Fibroblast of skin of scalp (primary cell): ENCODE measurements around the gene CCS. TPM values are rescaled to one million over a fixed set of nuclear protein-coding genes. Genes with fewer than 3 reads are reported as not detected.
"Not testable (repeated sequence)": the region's sequence is repeated elsewhere in the genome, so short reads cannot be mapped to it uniquely, and the experiment has no call there.

Experiments used
- DNase-seq: peaks from one replicate; pipeline ENCODE4 v3.0.0-alpha.2; 2013
- polyA plus RNA-seq, 2 experiments: library from polyadenylated mRNA; unstranded; fragments of 120-200 nt; gene quantifications; one replicate each; pipeline ENCODE4 v1.2.1, GENCODE V29; 2013; ENCODE audit not compliant: insufficient read length in 2 of 2

Gene CCS, protein sequence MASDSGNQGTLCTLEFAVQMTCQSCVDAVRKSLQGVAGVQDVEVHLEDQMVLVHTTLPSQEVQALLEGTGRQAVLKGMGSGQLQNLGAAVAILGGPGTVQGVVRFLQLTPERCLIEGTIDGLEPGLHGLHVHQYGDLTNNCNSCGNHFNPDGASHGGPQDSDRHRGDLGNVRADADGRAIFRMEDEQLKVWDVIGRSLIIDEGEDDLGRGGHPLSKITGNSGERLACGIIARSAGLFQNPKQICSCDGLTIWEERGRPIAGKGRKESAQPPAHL
- polyA plus RNA-seq (2013, experiment 1 of 2; ENCODE audit: insufficient read length): 40.1 TPM
- polyA plus RNA-seq (2013, experiment 2 of 2; ENCODE audit: insufficient read length): 36.2 TPM

DNA sequence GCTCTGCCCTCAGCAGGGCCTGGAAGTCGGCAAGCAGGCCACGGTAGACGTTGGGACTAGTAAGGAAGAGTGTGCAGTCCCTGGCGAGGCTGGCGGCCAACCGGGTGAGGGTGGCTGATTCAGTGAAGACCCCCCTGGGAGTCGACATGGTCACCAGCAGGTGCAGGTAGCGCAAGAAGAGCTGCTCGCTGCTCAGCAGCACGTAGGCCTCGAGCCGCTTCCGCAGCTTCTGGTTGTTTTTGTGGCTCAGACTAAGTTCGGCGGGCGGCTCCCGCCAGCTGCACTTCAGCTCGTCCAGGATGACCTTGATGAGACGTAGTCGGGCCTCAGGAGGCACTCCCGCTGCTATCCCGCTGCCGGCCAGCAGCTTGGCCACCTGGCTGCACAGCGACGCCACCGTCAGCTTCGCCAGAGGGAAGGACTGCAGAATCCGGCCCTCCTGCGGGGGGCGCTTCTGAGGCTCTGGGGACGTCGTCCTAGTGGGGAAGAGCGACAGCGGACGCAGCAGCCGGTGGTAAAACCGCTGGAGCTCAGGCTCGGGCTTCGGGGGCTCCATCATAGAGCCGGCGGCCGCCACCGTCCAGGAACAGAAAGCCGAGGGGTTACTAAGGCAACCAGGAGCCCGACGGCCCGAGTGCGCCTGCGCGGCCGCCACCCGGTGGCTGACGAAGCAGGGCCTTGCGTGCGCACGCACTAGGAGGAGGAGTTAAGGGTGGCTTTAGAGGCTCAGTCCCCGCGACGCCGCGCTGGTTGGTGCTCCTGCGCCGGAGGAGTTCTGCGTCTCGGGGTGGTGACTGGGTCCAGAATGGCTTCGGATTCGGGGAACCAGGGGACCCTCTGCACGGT is at the start of gene CCS, which contains the start of gene CCDC87:
CCS (plus strand) TSS at position 729 of the 846 bp plus-strand sequence; CDS start at position 806, 77 bp downstream.
CCDC87 (minus strand) TSS at position 607 of the 846 bp plus-strand sequence; CDS start at position 559, 48 bp downstream.
- DNase-seq: peak; percentile 94

DNA sequence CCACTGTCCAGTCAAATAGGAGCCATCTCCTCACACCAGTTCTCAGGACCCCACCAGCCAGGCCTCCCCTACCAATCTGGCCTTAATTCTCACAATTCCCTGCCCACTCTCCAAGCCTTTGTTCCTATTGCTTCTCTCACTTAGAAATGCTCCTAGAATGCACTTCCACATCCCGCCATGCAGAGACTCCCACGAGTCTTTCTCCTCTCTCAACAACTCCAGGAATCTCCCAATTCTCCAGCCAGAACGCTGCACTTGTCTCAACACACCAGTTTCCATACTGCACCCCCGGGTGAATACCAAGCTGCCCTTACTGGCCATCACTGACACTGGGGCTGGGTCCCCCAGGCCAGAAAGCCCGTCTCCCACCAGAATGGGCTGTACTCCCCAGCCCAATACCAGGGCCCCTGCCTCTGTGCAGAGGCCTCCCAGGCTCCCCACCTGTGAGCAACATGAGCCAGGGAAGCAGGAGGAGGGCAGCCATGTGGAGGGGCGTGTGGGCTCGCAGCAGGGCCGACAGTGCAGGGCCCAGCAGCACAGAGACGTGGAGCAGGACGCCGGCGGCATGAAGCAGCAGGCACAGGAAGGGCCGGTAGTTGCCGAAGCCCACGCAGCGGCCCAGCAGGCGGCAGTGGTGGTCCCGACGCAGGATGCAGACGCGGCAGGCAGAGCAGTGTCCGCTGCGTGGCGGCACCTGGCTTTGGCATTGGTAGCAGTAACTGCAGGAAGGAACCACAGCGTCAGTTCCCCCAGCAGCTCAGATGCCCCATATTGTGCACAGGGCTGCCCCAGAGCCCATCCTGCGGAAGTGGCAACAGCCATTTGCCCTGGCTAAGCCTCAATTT is 49.5 kb upstream of the CCS start:
- DNase-seq: peak; percentile 35

DNA sequence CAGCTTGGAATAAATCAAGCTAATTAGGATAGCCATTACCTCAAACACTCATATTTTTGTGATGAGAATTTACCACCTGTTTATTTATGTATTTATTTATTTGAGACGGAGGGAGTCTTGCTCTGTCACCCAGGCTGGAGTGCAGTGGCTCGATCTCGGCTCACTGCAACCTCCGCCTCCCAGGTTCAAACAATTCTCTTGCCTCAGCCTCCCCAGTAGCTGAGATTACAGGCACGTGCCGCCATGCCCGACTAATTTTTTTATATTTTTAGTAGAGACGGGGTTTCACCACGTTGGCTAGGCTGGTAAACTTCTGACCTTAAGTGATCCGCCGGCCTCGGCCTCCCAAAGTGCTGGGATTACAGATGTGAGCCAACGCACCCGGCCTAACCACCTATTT is 48.0 kb upstream of the CCS start:
- not testable (repeated sequence) for DNase-seq

DNA sequence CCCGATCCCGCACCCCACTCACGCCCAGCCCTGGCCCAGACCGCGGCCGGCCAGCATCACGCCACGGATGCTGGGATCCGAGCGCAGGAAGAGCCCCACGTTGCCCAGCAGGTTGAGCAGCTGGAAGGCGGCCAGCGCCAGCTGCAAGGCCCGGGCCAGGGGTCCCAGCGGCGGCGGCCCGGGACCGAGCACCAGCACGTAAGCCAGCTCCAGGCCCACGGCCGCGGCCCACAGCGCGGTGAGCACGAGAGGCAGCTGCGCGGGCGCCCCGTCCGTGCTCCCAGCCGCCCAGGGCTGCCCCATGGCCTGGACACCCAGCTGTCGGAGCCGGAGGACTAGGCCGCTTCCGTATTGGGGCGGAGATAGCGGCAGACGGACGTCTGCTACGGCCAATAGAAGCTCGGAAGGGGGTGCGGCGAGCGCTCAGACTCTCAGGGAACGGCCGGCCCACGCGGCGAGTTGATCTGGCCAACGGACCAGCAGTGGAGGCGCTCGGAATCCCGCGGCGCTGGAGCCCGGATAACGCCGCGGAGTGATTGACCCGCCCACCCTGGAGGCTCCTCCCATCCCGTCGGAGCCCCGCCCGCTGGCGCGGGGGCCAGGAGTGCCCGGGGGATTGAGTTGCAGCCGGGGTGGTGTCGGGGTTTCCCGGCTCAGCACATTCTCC is 47.2 kb upstream of the CCS start, which contains the start of gene ZDHHC24:
ZDHHC24 (minus strand) TSS at position 348 of the 667 bp plus-strand sequence; CDS start at position 303, 45 bp downstream.
- peak; percentile 98 for DNase-seq

DNA sequence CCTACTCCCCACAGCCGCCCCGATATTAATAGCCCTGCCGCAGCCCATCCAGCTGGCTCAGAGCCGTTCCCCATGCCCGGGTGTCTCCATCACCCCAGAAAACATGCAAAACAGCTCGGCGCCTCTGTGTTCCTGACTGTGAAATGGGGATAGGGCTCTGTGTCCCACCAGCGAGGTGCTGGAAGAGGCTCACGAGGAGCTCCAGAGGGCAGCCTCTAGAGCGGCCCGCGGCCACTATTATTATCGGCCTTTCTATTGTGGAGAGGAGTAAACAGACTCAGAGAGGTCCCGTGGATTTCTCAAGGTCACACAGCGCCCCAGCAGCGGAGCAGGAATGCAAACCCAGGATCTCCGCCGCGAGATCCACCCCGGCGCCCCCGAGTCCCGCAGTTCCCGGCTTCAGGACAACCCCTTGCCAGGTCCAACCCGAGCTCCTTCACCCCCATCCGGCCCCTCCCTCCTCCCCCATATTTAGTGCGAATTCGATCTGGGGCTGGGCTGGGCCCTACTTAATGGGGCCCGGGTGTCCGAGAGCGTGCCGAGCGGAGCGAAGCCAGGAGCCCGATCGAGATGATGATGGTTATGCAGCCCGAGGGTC is 46.5 kb upstream of the CCS start, which contains the start of gene ACTN3:
ACTN3 (plus strand) TSS at position 536 of the 598 bp plus-strand sequence; CDS start at position 571, 35 bp downstream.
- DNase-seq: peak; percentile 45

DNA sequence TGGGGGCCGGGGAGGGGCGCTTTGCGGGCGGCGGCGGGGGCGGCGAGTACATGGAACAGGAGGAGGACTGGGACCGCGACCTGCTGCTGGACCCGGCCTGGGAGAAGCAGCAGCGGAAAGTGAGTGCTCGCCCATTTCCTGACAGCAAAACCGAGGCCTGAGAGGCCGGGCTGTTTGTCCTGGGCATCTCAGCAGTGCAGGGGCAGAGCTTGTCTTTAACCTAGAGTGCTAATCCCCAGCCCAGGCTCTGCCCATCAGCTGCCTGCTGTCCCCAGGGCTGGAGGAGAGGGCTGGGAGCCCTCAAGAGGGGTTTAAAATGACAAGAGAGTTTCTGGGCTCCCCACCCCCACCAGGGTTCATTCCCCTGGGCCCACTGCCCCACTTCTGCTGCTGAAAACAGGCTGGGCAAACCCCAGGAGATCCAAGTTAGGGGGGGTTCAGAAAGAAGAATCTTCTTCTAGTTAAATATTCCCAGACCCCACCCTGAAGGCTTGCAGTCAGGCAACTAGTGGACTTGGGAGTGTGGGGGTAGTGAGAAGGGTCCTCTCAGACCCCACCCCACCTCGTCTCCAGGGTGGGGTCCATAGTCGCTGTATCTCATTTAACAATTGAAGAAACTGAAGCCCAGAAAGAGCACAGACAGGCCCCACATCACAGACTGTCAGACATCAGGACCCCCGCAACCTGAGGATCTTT is 45.9 kb upstream of the CCS start:
- no peak for DNase-seq

DNA sequence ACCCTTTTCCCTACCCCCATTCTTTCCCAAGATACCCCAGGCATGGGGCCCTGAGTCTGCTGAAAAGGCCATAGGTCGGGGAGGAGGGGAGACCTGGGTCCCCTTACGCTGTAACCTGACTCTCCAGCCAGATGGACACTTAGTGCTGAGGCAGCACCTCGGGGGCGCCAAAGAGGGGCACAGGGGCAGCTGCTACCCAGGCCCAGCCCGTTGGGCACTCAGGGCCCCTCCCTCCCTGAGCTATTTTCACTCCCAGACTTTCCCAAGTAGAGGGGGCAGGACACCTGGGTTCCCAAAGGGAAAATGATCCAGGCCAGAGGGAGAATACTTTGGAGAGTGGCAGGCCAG is 45.3 kb upstream of the CCS start:
- DNase-seq: no peak

DNA sequence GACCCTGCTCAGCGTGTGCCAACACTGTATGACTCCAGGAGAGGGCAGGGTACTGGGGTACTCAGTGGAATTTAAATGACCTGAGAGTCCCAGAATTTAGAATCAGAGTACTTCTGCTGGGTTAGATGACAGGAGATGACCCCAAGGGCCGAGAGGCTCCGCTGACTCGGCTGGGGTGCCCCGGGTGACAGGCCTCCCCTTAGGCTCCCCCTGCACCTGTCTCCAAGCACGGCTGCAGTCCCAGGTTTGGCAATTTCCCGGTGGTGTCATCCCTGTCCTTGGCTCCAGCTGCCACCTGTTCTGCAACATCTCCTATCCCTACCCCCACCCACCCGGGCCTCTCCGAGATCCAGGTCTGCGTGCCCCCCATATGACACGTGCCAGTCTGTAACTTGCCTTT is 44.9 kb upstream of the CCS start:
- DNase-seq: no peak

DNA sequence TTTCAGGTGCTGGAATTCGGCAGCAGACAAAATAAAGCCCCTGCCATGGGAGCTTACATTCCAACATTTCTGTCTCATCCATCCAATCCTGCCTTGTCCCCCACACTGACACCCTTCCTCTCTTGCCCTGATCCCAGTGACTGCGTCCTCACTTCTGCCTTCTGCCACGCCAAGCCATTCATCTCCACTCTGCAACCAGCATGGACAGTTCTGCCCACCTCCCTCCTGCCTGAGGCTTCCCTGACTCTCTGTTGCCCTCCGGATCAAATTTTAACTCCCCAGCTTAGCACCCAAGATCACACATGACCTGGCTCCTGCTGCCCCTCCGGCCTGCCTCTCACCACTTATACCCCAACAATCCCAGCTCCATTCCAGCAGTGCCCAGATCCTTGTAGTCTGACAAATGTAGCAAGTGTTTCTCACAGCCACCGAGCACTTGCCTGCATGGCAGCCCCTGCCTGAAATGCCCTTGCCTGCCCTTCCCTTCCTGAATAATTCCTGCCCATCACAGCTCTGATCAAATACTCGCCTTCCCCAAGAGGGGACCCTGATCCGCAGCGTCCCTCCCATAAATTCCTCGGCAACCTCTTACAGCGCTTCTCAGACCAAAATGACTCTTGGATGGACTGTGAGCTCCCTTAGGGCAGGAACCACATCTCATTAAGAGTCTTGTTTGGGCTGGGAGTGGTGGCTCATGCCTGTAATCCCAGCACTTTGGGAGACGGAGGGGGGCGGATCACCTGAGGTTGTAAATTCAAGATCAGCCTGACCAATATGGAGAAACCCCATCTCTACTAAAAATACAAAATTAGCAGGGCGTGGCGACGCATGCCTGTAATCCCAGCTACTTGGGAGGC is 44.0 kb upstream of the CCS start:
- no peak for DNase-seq

DNA sequence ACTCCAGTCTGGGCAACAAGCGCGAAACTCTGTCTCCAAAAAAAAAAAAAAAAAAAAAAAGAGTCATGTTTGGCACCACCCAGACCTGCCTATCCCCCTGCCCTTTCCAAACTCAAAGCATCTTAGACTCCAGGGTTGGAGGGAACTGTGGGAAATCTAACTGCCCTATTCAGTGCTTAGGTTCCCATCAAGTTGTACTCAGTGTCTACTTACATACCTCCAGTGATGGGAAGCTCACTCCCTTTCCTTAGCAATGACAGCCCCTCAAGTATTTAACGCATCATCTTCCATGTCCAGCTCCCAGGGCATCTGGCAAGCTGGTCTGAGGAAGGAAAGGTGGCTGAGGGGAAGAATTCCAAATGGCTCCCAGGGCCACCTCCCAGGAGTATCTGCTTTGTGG is 43.3 kb upstream of the CCS start:
- no peak for DNase-seq

DNA sequence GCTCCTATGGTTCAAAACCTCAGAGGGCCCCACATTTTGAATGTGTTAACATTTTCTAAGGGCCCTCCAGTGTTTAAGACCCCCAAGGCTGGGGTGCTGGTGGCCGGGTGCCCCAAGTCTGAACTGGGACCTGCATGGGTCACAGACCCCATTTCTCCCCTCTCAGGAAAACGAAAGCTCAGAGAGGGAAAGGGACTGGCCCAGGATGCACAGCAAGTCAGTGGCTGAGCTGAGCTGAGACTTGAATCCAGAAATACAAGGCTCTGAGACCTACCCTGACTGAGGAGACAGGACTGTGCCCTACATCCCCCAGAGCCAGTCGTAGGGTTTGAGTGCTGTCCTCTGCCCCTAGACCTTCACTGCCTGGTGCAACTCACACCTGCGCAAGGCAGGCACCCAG is 42.1 kb upstream of the CCS start:
- no peak for DNase-seq

DNA sequence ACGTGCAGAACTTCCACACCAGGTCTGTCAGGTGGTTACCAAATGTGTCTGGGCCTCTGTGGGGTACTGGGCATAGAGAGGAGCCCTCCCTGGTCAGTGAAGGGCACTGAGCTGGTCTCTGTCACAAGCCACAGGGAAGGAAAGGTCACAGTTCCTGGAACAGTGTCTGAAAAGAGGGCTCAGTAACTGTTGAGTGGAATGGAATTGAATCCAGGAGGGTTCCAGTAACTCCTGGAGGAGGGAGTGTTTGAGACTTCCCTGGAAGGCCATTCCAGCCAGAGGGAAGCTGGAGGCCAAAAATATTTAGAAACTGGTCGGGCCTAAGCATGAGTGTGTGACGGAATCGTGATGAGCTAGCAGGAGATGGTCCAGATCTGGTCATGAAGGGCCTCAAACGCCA is 38.4 kb upstream of the CCS start:
- DNase-seq: no peak

DNA sequence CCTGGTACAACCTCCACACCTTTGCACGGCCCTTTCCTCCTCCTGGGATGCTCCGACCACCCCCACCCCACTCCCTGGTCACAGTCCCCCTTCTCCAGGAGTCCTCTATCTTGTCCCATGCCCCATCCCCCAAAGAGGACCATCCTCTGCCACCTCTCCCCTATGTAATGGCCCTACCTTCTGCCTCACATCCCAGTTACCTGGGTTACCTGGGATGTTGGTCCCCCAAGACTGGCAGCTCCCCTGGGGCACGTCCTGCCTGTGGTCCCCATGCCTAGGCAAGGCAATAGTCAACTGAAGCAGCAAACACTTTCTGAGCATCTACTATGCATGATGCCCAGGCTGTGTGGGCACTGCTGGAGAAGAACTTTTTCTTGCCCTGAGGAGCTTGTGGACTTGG is 37.6 kb upstream of the CCS start:
- no peak for DNase-seq

DNA sequence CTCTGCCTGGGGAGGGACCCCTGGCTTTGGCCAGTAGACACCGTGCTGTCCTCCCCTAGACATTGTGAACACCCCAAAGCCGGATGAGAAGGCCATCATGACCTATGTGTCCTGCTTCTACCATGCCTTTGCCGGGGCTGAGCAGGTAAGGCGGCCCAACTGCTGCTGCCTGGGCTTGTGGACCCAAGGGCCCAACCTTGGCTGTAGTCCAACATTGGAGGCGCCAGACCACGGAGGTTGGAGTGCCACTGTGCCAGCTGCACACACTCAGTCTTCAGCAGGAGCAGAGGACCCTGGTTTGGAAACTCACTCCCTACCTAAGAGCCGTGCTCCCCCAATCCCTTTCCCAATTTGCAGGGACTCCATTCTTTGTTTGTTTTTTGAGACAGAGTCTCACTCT is 36.9 kb upstream of the CCS start:
- DNase-seq: no peak

DNA sequence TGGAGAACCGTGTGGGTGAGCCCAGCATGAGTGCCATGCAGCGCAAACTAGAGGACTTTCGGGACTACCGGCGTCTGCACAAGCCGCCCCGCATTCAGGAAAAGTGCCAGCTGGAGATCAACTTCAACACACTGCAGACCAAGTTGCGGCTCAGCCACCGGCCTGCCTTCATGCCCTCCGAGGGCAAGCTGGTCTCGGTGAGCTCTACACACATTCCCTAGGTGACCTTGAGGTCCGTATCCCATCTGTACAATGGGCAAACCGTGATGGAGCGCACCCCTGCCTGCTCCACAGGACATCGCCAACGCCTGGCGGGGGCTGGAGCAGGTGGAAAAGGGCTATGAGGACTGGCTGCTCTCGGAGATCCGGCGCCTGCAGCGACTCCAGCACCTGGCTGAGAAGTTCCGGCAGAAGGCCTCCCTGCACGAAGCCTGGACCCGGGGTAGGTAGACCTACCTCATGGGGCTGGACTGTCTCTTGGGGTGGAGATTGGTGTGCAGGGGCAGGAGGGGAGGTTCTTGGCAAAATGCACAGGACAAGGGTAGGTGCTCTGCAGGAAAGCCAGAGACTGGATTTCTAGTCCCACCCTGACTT is 35.2 kb upstream of the CCS start:
- DNase-seq: no peak

DNA sequence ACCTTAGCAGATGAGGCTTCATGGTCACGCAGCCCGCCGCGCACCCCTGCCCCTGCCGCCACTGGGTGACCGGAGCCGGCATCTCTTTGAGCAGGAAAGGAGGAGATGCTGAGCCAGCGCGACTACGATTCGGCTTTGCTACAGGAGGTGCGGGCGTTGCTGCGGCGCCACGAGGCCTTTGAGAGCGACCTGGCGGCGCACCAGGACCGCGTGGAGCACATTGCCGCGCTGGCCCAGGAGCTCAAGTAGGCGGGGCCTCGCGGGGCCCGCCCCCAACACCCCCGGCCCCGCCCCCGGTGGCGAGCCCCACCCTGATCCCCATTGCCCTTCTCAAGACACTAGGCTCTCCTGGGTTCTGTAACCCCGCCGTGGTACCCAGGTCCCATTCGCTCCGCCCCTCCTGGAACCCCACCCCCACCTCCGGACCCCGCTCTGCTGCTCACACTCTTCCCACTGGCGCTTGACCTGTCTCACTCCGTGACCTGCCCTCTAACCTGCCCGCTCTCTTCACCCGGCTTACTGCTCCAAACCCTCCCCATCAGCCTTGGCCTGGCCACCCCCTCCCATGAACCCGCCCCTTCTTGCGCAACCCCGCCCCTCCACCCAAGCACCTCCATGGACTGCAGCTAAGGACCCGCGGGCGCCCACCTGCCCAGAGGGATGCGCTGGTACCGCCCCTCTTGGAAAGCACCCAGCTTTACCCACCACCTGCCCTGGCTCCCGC is 33.7 kb upstream of the CCS start:
- peak; percentile 15 for DNase-seq

DNA sequence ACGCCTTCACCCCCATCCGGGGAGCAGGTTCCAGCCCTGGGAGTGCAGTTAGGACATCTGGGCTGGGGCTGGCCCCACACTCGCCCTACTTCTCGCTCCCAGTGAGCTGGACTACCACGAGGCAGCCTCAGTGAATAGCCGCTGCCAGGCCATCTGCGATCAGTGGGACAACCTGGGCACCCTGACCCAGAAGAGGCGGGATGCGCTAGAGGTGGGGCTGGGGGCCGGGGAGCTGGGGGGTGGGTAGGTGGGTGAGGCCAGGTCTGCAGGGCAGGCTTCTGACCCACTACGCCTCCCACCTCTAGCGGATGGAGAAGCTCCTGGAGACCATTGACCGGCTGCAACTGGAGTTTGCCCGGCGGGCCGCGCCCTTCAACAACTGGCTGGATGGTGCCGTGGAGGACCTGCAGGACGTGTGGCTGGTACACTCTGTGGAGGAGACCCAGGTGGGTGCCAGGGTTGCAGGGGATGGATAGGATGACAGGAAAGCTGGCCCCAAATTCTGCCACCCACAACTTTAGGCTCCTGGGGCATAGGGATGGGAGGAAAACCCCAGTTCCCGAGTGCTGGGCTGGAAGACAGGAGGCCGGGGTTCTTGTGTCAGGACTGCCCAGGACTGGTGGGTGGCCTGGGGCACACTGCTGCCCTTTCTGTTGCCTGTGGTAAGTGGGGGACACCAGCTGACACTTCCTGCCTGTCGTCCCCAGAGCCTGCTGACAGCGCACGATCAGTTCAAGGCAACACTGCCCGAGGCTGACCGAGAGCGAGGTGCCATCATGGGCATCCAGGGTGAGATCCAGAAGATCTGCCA is 32.9 kb upstream of the CCS start:
- no peak for DNase-seq
